Measurements from ENCODE around the gene ACOX3. TPM values are rescaled to one million over a fixed set of nuclear protein-coding genes. Genes with fewer than 3 reads are reported as not detected.

Gene ACOX3
- total RNA-seq, 1 donor, result 26.9 TPM

DNA sequence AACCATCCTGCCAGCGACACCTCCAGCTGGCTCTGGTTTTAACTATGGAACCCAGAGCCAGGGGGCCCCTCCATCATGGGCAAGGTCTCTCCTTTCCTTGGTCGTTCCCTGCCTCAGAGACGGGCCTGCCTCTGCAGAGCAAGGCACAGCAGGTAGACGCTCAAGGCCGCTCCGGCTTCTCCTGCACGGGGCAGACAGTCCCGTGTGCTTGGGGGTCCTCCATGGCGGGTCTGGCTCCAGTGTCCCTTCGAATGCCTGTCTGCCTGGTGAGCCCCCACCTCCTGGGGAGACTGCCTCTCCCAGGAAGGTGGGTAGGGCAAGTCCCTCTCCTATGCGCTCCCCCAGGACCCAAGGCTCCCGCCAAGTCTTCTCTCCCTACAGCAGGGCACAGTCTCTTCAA lies 71.5 kb downstream of the ACOX3 start:
- no peak for DNase-seq (ENCODE audit: low read depth)
- TF ChIP-seq, protein P1, sequence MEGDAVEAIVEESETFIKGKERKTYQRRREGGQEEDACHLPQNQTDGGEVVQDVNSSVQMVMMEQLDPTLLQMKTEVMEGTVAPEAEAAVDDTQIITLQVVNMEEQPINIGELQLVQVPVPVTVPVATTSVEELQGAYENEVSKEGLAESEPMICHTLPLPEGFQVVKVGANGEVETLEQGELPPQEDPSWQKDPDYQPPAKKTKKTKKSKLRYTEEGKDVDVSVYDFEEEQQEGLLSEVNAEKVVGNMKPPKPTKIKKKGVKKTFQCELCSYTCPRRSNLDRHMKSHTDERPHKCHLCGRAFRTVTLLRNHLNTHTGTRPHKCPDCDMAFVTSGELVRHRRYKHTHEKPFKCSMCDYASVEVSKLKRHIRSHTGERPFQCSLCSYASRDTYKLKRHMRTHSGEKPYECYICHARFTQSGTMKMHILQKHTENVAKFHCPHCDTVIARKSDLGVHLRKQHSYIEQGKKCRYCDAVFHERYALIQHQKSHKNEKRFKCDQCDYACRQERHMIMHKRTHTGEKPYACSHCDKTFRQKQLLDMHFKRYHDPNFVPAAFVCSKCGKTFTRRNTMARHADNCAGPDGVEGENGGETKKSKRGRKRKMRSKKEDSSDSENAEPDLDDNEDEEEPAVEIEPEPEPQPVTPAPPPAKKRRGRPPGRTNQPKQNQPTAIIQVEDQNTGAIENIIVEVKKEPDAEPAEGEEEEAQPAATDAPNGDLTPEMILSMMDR (IDR thresholded peaks at IDR 0.05; ENCODE audit: insufficient read depth, low read length), result no peak
- H3K4me3 ChIP-seq (ENCODE audit: low read depth, low read length), result no peak overlapping the region

DNA sequence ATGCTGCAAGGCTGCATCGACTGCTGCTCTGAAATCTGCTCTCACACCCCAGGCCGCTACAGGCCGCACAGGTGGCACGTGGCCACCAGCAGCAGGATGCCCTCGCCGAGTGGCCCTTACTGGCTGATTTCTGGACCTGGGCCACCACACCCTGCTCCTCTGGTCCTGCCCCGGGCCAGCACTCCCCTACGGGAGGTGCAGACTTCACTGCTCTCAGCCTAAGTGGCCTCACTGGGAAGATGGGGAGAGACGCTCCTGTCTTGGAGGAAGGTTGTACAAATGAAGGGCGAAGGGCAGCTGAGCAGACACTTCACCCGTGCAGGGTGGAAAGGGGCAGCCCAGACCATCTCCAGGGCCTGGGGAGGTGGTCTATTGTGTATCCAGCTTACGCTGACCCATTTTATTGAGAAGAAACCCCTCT lies 72.5 kb downstream of the ACOX3 start:
- H3K4me3 ChIP-seq (ENCODE audit: low read depth, low read length), result no peak overlapping the region
- no peak for DNase-seq (ENCODE audit: low read depth)
- TF ChIP-seq, protein P1 (IDR thresholded peaks at IDR 0.05; ENCODE audit: insufficient read depth, low read length), result no peak

DNA sequence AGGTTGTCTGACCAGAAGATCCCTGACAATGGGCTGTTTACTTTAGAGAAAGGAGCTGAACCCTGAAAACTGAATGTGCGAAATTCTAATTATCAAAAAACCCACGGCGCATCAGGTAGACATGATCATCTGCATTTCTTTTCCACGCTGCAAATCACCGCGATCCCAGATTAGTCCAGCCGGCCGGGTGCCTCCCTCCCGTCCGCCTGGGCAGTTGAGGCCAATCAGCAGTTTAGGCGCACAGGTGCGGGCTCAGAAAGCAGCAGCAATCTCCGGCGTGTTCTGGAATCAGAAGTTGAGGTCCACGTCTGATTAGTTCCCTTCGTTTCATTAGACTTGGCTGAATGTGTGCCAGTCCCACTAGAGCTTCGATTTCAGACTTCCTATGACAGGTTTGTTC lies 73.9 kb downstream of the ACOX3 start:
- no peak for DNase-seq (ENCODE audit: low read depth)
- TF ChIP-seq, protein P1 (IDR thresholded peaks at IDR 0.05; ENCODE audit: insufficient read depth, low read length), result no peak
- H3K4me3 ChIP-seq (ENCODE audit: low read depth, low read length), result no peak overlapping the region

DNA sequence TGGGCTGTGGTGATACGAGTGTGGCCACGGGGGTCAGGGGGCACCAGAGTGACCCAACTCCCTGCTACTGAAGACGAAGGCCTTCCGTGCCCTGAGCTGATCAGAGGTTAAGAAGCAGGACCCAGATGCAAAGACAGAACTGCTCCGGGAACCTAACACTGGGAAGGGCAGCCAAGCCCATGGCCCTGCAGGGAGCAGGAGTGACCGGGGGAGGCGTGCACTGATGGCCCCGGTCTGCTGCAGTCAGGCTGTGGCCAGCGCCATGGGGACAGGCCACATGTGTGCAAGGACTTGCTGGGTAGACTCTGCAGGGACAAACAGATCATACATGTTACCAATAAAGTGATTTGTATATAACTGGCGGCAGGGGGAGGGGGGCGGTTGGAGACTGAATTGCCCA lies 74.6 kb downstream of the ACOX3 start:
- TF ChIP-seq, protein P1 (IDR thresholded peaks at IDR 0.05; ENCODE audit: insufficient read depth, low read length), result no peak
- H3K4me3 ChIP-seq (ENCODE audit: low read depth, low read length), result no peak overlapping the region
- no peak for DNase-seq (ENCODE audit: low read depth)

DNA sequence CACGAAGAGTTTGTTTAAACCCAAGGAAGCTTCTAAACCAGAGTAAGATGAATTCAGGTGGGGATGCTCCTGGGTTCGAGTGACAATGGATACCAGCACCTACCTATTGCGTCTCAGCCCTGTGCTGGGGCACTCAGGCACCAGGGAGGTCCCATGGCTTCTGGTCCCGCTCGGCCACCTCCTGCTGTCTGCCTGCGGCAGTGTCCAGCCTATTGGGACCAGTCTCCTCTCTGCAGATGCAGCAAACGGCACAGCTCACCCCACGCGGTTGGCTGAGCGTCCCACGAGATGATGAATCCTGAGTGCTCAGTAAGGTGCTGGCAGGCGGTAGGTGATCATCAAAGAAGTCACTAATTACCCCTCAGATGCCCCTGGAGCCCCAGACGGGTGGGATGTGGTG lies 75.2 kb downstream of the ACOX3 start:
- TF ChIP-seq, protein P1 (IDR thresholded peaks at IDR 0.05; ENCODE audit: insufficient read depth, low read length), result no peak
- DNase-seq (ENCODE audit: low read depth), result no peak
- no peak overlapping the region for H3K4me3 ChIP-seq (ENCODE audit: low read depth, low read length)

DNA sequence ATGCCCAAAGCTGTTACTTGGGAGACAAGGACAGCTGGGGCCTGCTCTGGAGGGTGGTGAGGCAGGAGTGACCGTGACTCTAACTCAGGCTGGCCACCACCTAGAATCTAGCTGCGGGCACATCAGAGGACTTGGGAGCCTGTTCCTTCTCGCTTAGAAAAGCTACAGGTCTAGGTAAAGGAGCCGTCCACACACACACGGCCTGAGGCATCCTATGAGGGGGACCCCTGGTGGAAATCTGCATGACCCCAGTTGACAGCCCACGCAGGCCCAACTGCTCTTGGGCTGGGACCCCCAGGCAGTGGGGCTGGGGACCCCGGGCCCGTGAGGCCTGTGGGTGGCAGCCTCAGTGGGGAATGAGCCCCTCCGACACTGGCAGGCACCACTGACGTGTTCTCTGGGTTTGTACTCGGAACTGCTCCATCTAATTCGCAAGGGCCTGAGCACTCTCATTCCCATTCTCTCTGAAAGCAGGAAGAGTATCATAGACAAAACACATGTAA lies 75.6 kb downstream of the ACOX3 start:
- TF ChIP-seq, protein P1 (IDR thresholded peaks at IDR 0.05; ENCODE audit: insufficient read depth, low read length), result no peak
- no peak for DNase-seq (ENCODE audit: low read depth)
- no peak overlapping the region for H3K4me3 ChIP-seq (ENCODE audit: low read depth, low read length)

DNA sequence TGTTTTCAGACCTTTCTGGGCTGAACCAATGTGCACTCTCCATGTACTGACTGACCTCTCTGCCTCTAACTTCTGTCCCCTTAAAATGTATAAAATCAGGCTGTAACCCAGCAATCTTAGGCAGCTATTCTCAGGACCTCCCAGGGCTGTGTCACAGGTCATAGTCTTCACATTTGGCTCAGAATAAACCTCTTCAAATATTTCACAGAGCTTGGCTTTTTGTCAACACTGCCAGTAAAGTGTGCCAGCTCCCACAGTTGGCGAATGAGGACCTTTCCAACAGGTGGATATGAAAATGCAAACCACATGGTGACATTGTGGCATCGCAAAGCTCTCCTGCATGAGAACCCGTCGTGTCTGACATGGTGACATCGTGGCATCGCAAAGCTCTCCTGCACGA lies 76.4 kb downstream of the ACOX3 start:
- H3K4me3 ChIP-seq (ENCODE audit: low read depth, low read length), result no peak overlapping the region
- DNase-seq (ENCODE audit: low read depth), result no peak
- TF ChIP-seq, protein P1 (IDR thresholded peaks at IDR 0.05; ENCODE audit: insufficient read depth, low read length), result no peak
